DND-41 (cell line): ENCODE data around the gene NPW.

Experiments
- CTCF ChIP-seq: IDR thresholded peaks from 2 replicates; pipeline ENCODE4 v1.5.1; 2012; ENCODE audit warnings: borderline replicate concordance, low read length, moderate library complexity, mild to moderate bottlenecking; ENCODE audit not compliant: poor library complexity, severe bottlenecking; ENCODE audit errors: extremely low read depth
- EZH2 ChIP-seq: IDR thresholded peaks from 3 replicates; pipeline ENCODE4 v1.6.1; 2012; ENCODE audit warnings: borderline replicate concordance, low read depth, mild to moderate bottlenecking, moderate library complexity, low read length, inconsistent platforms; ENCODE audit not compliant: severe bottlenecking

GRCh38 chr16:1997494-1998359 is 21.9 kb upstream of the NPW start:
- TF ChIP-seq CTCF (no peak), EZH2 (no peak)
